ENCODE results near the gene TNRC18.

GRCh38 chr7:5345671-5346070, 78.0 kb downstream of the TNRC18 start:
- TF ChIP-seq TSHZ2 (CRISPR knock-in tag; IDR thresholded peaks at IDR 0.05) (no peak), SNAI2 (CRISPR knock-in tag; IDR thresholded peaks at IDR 0.05) (no peak), BACH2 (CRISPR knock-in tag; IDR thresholded peaks at IDR 0.05; ENCODE audit: borderline replicate concordance) (no peak), CSDC2 (CRISPR knock-in tag; IDR thresholded peaks at IDR 0.05) (no peak), OSR1 (CRISPR knock-in tag; IDR thresholded peaks at IDR 0.05) (no peak), ZFP3 (CRISPR knock-in tag; IDR thresholded peaks at IDR 0.05) (no peak), PATZ1 (CRISPR knock-in tag; IDR thresholded peaks at IDR 0.05; ENCODE audit: borderline replicate concordance) (no peak)
